Measurements from ENCODE around the gene KMT2E. TPM values are rescaled to one million over a fixed set of nuclear protein-coding genes. Genes with fewer than 3 reads are reported as not detected.
A peak's percentile ranks its signal among the peaks of the same experiment; 100 is the strongest.

Gene KMT2E
- total RNA-seq, 1 donor from 2014 or later = 35.1 TPM

- ATAC-seq = no peak
These were observed 83.6 kb downstream of the KMT2E start for GRCh38 chr7:105097619-105098018.

GRCh38 chr7:105098863-105099515, 85.0 kb downstream of the KMT2E start:
- ATAC-seq = no peak
- intact Hi-C loops (cut with DNase I) = no loop called here
- no peak for DNase-seq (ENCODE audit: missing footprints)

More at GRCh38 chr7:105097619-105098018, 83.6 kb downstream of the KMT2E start:
- no peak for DNase-seq (ENCODE audit: missing footprints)
- intact Hi-C loops (cut with DNase I) = no loop called here

- intact Hi-C loops (cut with DNase I) = no loop called here
- DNase-seq (ENCODE audit: missing footprints) (no peak), ATAC-seq (no peak)
These were observed 87.9 kb downstream of the KMT2E start for GRCh38 chr7:105101864-105102263.

GRCh38 chr7:105102557-105103352, 88.8 kb downstream of the KMT2E start:
- no peak for ATAC-seq
- no peak for DNase-seq (ENCODE audit: missing footprints)
- intact Hi-C loops (cut with DNase I) = no loop called here

GRCh38 chr7:105105579-105105978, 91.6 kb downstream of the KMT2E start:
- DNase-seq (ENCODE audit: missing footprints) (no peak), ATAC-seq (no peak)
- intact Hi-C loops (cut with DNase I) = no loop called here

- DNase-seq (ENCODE audit: missing footprints) (no peak), ATAC-seq (no peak)
- intact Hi-C loops (cut with DNase I) = no loop called here
These were observed 92.5 kb downstream of the KMT2E start for GRCh38 chr7:105106473-105106872.

GRCh38 chr7:105107458-105107857, 93.5 kb downstream of the KMT2E start:
- DNase-seq (ENCODE audit: missing footprints) (no peak), ATAC-seq (no peak)
- intact Hi-C loops (cut with DNase I) = no loop called here

- DNase-seq (ENCODE audit: missing footprints) (no peak), ATAC-seq (peak; percentile 38)
- intact Hi-C loops (cut with DNase I) = no loop called here
These were observed 98.7 kb downstream of the KMT2E start for GRCh38 chr7:105112440-105113418.

GRCh38 chr7:105118612-105119600, 104.9 kb downstream of the KMT2E start:
- intact Hi-C loops (cut with DNase I) = no loop called here
- DNase-seq (ENCODE audit: missing footprints) = no peak
- no peak for ATAC-seq

- intact Hi-C loops (cut with DNase I) = no loop called here
- DNase-seq (ENCODE audit: missing footprints) (no peak), ATAC-seq (no peak)
These were observed 108.6 kb downstream of the KMT2E start for GRCh38 chr7:105122619-105123018.

- DNase-seq (ENCODE audit: missing footprints) (no peak), ATAC-seq (no peak)
- intact Hi-C loops (cut with DNase I) = no loop called here
These were observed 111.7 kb downstream of the KMT2E start for GRCh38 chr7:105125745-105126144.

- intact Hi-C loops (cut with DNase I) = no loop called here
- no peak for DNase-seq (ENCODE audit: missing footprints)
- ATAC-seq = peak; percentile 21
These were observed 112.5 kb downstream of the KMT2E start for GRCh38 chr7:105126436-105126975.

GRCh38 chr7:105127179-105127578, 113.2 kb downstream of the KMT2E start:
- intact Hi-C loops (cut with DNase I) = no loop called here
- peak; percentile 63 for ATAC-seq
- no peak for DNase-seq (ENCODE audit: missing footprints)

GRCh38 chr7:105130048-105130447, 116.0 kb downstream of the KMT2E start:
- DNase-seq (ENCODE audit: missing footprints) (no peak), ATAC-seq (peak; percentile 67)
- intact Hi-C loops (cut with DNase I) = no loop called here

GRCh38 chr7:105130580-105130979, 116.6 kb downstream of the KMT2E start:
- no peak for DNase-seq (ENCODE audit: missing footprints)
- intact Hi-C loops (cut with DNase I) = no loop called here
- ATAC-seq = no peak

- DNase-seq (ENCODE audit: missing footprints) = no peak
- intact Hi-C loops (cut with DNase I) = no loop called here
- no peak for ATAC-seq
These were observed 117.1 kb downstream of the KMT2E start for GRCh38 chr7:105131033-105131656.

GRCh38 chr7:105131890-105132289, 117.9 kb downstream of the KMT2E start:
- DNase-seq (ENCODE audit: missing footprints) (no peak), ATAC-seq (no peak)
- intact Hi-C loops (cut with DNase I) = no loop called here
